Testis (tissue), 2 donors: ENCODE data around the gene NKAIN2.

ENCODE experiments used
- POLR2A ChIP-seq: fragments of 450-650 bp; IDR thresholded peaks from one replicate; pipeline ENCODE4 v1.6.1; 2017; ENCODE audit warnings: antibody characterized with exemption, mild to moderate bottlenecking, moderate library complexity
- TF ChIP-seq, protein P1 (sequence below), 3 experiments: fragments of 450-650 bp in 2 of 3; fragments of 200-600 bp in 1 of 3; sonication (generic) in 1 of 3; IDR thresholded peaks; one replicate each; pipeline ENCODE4 v1.5.1; 2016 to 2019; ENCODE audit warnings: antibody characterized with exemption in 3 of 3, mild to moderate bottlenecking in 2 of 3, moderate library complexity in 1 of 3

DNA sequence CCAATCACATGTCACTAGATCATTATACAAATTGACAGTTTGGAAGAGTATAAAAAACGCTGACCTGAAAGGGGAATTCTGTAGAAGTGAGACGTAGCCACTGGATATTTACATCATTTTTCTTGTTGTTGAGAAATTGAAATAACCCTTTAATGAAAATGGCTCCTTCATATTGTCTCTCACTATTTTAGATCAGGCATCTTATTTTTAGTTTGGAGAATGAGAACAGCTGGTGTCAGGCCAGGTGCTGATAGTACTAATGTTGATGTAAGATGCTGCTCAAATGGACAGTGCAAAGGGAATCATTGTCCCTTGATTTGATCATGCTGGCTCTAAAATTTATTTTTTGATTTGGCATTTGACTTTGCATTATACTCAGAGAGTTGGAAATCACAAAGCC lies 17.4 kb downstream of the NKAIN2 start:
- TF ChIP-seq, protein P1, sequence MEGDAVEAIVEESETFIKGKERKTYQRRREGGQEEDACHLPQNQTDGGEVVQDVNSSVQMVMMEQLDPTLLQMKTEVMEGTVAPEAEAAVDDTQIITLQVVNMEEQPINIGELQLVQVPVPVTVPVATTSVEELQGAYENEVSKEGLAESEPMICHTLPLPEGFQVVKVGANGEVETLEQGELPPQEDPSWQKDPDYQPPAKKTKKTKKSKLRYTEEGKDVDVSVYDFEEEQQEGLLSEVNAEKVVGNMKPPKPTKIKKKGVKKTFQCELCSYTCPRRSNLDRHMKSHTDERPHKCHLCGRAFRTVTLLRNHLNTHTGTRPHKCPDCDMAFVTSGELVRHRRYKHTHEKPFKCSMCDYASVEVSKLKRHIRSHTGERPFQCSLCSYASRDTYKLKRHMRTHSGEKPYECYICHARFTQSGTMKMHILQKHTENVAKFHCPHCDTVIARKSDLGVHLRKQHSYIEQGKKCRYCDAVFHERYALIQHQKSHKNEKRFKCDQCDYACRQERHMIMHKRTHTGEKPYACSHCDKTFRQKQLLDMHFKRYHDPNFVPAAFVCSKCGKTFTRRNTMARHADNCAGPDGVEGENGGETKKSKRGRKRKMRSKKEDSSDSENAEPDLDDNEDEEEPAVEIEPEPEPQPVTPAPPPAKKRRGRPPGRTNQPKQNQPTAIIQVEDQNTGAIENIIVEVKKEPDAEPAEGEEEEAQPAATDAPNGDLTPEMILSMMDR (IDR thresholded peaks at IDR 0.05) = no peak
- TF ChIP-seq POLR2A = no peak
